ENCODE results near the gene TRIM28.

The TRIM28 gene

DNA sequence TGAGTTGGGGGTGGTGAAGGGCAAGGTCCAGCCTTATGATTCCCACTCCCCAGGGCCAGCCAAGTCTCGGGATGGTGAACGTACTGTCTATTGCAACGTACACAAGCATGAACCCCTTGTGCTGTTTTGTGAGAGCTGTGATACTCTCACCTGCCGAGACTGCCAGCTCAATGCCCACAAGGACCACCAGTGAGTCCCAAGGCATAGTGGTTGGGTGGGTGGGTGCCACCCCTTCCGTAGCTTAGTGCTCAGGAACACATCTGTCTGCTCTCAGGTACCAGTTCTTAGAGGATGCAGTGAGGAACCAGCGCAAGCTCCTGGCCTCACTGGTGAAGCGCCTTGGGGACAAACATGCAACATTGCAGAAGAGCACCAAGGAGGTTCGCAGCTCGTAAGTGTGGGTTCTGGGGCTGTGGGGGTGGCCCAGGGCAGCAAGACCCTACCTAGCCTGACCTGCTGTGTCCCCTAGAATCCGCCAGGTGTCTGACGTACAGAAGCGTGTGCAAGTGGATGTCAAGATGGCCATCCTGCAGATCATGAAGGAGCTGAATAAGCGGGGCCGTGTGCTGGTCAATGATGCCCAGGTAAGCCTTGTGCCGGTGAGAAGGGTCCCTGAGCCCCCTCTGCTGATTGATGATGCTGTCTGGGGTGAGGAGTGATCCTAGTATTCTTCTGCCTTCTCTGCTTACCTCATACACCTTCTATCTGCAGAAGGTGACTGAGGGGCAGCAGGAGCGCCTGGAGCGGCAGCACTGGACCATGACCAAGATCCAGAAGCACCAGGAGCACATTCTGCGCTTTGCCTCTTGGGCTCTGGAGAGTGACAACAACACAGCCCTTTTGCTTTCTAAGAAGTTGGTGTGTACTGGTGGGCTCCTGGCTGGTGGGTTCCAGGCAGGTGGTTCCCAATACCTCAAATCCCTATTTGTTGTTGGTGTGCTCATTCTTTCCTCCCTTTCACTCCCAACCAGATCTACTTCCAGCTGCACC lies 3.8 kb downstream of the TRIM28 start:
- TF ChIP-seq, protein P1, sequence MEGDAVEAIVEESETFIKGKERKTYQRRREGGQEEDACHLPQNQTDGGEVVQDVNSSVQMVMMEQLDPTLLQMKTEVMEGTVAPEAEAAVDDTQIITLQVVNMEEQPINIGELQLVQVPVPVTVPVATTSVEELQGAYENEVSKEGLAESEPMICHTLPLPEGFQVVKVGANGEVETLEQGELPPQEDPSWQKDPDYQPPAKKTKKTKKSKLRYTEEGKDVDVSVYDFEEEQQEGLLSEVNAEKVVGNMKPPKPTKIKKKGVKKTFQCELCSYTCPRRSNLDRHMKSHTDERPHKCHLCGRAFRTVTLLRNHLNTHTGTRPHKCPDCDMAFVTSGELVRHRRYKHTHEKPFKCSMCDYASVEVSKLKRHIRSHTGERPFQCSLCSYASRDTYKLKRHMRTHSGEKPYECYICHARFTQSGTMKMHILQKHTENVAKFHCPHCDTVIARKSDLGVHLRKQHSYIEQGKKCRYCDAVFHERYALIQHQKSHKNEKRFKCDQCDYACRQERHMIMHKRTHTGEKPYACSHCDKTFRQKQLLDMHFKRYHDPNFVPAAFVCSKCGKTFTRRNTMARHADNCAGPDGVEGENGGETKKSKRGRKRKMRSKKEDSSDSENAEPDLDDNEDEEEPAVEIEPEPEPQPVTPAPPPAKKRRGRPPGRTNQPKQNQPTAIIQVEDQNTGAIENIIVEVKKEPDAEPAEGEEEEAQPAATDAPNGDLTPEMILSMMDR (conservative IDR thresholded peaks at IDR 0.05; ENCODE audit: low read depth, low read length) = no peak
- H3K4me3 ChIP-seq (ENCODE audit: low read length) = no peak overlapping the region
- DNase-seq (ENCODE audit: low read depth) = no peak

- H3K4me3 ChIP-seq (ENCODE audit: low read length) = no peak overlapping the region
- DNase-seq (ENCODE audit: low read depth) = no peak
Observed at GRCh38 chr19:58548859-58549663, 5.2 kb downstream of the TRIM28 start.

DNA sequence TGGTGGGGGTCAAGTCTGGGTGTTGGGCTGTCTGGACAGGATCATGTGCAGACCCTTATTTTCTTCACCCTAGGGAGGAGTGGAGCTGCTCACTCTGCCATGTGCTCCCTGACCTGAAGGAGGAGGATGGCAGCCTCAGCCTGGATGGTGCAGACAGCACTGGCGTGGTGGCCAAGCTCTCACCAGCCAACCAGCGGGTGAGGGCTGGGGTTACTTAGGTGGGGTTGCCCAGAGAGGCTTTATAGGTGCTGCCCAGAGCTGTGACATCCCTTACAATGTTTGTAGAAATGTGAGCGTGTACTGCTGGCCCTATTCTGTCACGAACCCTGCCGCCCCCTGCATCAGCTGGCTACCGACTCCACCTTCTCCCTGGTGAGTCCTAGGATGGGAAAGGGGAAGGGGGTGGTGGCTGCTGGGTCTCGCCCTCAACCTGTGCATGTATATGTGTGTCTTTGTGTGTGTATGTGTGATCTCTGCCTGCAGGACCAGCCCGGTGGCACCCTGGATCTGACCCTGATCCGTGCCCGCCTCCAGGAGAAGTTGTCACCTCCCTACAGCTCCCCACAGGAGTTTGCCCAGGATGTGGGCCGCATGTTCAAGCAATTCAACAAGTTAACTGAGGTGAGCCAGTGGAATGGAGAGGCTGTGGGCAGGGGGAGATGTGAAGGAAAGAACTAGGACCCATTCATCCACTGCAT lies 5.9 kb downstream of the TRIM28 start:
- H3K4me3 ChIP-seq (ENCODE audit: low read length) = no peak overlapping the region
- TF ChIP-seq, protein P1 (conservative IDR thresholded peaks at IDR 0.05; ENCODE audit: low read depth, low read length) = no peak
- DNase-seq (ENCODE audit: low read depth) = no peak

More at GRCh38 chr19:58548859-58549663, 5.2 kb downstream of the TRIM28 start:
- TF ChIP-seq, protein P1 (conservative IDR thresholded peaks at IDR 0.05; ENCODE audit: low read depth, low read length) = no peak

DNA sequence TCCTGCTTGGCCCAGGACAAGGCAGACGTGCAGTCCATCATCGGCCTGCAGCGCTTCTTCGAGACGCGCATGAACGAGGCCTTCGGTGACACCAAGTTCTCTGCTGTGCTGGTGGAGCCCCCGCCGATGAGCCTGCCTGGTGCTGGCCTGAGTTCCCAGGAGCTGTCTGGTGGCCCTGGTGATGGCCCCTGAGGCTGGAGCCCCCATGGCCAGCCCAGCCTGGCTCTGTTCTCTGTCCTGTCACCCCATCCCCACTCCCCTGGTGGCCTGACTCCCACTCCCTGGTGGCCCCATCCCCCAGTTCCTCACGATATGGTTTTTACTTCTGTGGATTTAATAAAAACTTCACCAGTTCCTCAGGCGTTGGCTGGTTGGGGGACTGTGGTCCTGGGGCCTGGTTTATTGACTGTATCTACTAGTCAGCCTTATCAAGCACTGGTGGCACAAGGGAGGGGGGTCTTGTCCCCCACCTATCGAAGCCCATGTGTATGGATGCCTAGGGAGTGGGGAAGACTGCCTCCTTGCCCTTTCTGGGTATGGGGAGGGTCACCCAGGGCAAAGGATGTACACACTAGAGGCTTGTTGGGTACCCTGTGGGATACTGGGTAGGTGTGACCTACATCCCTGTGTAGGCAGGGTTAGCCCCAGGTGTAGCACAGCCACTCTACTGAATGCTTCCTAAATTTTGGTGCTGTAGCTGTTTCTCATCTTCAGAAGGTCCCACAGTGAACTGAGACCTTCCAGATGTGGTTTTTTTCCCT lies 6.7 kb downstream of the TRIM28 start:
- H3K4me3 ChIP-seq (ENCODE audit: low read length) = no peak overlapping the region
- TF ChIP-seq, protein P1 (conservative IDR thresholded peaks at IDR 0.05; ENCODE audit: low read depth, low read length) = no peak
- DNase-seq (ENCODE audit: low read depth) = no peak

DNA sequence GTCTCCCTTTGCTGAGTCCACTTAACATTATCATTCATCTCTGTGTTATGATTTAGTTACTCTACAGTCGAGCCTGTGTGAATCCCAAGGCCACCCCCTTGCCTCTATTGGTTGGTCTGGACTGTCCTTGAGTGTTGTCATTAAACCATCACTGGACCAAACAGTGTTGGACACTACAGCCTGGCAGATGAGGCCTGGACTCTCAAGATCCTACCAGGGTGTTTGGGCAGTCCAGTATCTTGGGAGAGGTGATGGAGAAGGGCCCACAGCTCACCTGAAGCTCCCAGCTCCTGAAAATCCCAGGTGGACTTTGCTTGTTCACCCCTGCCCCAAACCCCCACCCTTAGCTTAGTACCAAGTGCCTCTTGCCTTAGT lies 7.2 kb downstream of the TRIM28 start:
- TF ChIP-seq, protein P1 (conservative IDR thresholded peaks at IDR 0.05; ENCODE audit: low read depth, low read length) = no peak
- no peak overlapping the region for H3K4me3 ChIP-seq (ENCODE audit: low read length)
- DNase-seq (ENCODE audit: low read depth) = no peak

Data from retinal pigment epithelial cell (primary cell).